CD4-positive, alpha-beta T cell treated with Interleukin-17A for 4 hours (primary cell): ENCODE measurements around the gene YY2.
"Not testable (repeated sequence)": the region's sequence is repeated elsewhere in the genome, so short reads cannot be mapped to it uniquely, and the experiment has no call there.

Source experiments
- DNase-seq: peaks from one replicate; pipeline ENCODE4 v3.0.0-alpha.2; 2020; ENCODE audit warnings: mixed read lengths

YY2 gene

GRCh38 chrX:21855937-21856415 lies at the start of gene YY2:
YY2 (plus strand) TSS chrX:21855987; CDS start chrX:21856485, 498 bp downstream.
- no peak for DNase-seq

- no peak for DNase-seq
Measured at GRCh38 chrX:21806691-21807090, 49.1 kb upstream of the YY2 start.

GRCh38 chrX:21811832-21812231 lies 44.0 kb upstream of the YY2 start:
- DNase-seq, result no peak

DNA sequence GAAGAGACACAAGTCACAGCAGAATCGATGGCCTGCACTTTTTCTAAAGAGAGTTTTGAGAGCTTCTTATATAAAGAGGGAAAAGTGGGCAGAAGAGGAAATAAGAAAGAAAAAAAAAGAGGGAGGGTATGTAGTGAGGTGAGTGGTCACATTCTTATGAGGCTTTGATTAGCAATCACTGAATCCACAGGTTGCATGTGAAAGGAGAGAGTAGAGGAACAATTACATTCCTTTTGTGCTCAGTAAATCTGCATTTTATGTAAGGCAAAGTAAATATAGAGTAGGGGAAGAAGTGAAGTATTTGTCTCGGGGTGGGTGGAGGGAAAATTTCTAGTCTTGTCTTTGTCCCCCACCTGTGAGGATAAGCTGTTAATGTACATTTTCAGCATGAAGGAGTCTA lies 43.2 kb upstream of the YY2 start:
- DNase-seq, result no peak

- DNase-seq, result no peak
Measured at GRCh38 chrX:21813612-21814368, 42.0 kb upstream of the YY2 start.

GRCh38 chrX:21816136-21816535 lies 39.7 kb upstream of the YY2 start:
- DNase-seq, result no peak

GRCh38 chrX:21820170-21820569 lies 35.6 kb upstream of the YY2 start:
- not testable (repeated sequence) for DNase-seq

DNA sequence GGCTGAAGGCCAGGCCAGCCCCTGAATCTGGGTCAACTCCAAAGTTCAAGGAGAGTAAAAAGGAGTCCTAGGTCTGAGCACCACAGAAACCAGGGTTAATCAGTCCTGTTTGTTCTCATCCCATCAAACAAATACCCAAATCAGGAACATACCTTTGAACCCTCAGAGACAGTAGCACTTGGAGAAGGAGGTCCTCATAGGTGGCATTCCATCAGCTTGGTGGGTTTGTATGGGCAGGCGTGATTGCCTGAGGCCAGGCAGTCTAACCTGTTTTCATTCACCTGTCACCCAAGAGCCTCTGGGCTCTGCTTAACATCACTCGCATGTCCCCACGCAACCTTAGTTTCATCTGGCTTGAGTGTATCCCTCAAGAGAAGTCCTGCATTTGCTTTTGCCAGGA lies 33.9 kb upstream of the YY2 start:
- no peak for DNase-seq

GRCh38 chrX:21831496-21831895 lies 24.3 kb upstream of the YY2 start:
- DNase-seq, result no peak

DNA sequence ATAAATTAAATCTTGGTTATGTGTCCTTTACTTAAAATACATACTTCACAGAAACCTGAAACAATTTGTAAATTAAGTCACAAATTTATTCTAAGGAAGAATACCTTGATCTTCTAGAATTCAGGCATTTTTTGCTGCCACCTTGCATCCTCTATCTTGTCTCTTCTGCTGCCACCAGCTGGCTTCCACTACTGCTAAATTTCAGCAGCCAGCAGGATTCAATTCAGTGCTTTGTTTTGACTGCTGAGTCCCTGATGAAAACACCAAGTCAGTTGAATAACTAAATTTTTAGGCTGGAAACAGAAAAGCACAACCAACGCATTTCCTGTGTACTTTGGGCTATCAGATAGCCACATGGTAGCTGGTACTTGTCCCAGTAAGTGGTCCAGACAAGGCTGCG lies 18.7 kb upstream of the YY2 start:
- DNase-seq, result no peak

- no peak for DNase-seq
Measured at GRCh38 chrX:21838937-21839333, 16.9 kb upstream of the YY2 start.

DNA sequence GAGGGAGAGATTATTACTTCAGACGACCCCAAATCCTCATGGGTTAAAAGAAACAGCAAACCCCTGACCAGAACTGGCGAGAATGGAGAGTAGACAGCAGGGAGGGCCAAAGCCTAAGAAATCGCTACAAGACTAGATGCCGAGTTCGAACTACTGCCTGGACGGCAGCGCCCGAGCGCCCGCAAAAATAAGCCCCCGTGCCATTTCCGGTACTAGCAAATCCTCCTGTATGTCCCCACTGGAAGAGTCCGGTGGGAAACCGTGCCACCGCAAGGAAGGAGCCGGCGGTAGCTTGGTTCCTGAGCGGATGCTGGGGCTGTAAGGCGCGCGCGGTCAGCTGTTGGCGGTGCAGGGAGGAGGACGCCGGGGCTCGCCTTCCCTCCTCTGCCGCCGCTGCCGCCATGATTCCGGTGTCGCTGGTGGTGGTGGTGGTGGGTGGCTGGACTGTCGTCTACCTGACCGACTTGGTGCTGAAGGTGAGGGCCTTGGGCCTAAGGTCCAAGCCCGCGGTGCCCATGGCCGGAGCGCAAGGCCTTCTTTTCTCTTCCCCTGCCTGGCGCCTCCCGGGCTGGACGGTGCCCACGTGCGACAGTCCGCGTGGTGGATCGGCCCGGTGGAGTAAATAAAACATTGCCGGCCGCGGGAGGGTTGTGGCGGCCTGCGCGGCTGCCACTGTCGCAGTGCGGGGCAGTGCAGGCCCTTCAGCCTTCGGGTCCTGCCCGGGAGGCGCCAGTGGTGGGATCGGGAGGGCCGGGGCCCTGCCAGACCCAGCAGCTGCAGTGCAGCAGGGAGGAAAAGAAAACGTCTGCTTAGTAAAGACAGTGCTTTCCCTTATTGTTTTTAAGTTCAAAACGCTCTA lies 16.2 kb upstream of the YY2 start, which contains the start of gene MBTPS2:
Gene MBTPS2, plus strand, starts transcription at position 284 of the 859 bp plus-strand sequence. Its CDS starts 118 bp downstream, at position 402.
- peak; percentile 82 for DNase-seq

- no peak for DNase-seq
Measured at GRCh38 chrX:21840193-21840545, 15.6 kb upstream of the YY2 start.

DNA sequence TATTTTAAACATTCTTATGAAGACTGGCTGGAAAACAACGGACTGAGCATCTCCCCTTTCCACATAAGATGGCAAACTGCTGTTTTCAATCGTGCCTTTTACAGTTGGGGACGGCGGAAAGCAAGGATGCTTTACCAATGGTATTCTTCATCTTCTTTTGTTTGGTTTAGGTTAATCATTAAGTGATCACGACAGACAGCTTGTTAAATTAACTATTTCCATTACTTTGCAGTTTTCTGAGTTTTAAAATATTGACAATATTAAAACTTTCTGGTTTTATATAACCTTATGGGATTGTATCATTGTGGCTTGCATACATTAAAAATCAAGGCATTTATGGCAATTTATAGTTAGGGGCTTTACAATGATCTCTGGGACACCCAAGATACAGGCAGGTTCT lies 12.6 kb upstream of the YY2 start:
- no peak for DNase-seq

GRCh38 chrX:21845096-21845495 lies 10.7 kb upstream of the YY2 start:
- no peak for DNase-seq

DNA sequence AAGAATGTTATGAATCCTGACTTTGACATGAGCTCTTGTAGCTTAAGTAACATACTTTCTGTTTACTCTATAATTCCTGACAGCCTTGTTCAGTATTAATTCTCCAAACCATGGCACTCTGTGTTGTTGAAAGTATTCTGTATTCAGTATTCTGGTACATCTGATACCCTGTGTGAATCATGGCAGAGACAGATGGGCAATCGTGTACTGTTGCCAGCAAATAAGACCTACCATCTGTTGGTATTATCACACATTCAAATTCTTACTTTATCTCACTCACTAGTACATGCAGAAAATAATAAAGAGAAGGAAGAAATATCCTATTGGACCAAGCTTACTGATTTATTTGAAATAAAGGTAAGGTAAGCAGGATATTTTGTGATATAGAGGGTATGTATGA lies 8.4 kb upstream of the YY2 start:
- DNase-seq, result no peak

DNA sequence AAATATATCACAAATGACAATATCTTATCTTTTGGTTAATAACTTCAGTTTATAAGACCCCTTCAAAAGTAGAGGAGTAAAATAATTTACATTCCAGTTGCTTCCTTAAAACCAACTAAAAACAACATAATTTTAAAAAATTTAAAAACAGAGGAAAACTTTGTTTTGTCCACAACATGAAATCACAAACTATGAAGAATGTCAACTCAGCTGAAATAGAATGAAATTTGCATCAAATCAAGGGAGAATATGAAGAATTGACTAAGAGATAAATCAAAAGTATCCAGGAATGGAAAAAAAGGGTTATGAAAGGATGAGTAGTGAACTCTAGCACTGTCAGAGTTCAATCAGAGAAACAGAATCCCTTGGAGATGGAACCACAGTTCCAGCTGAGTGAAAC lies 2.2 kb upstream of the YY2 start:
- DNase-seq, result no peak

DNA sequence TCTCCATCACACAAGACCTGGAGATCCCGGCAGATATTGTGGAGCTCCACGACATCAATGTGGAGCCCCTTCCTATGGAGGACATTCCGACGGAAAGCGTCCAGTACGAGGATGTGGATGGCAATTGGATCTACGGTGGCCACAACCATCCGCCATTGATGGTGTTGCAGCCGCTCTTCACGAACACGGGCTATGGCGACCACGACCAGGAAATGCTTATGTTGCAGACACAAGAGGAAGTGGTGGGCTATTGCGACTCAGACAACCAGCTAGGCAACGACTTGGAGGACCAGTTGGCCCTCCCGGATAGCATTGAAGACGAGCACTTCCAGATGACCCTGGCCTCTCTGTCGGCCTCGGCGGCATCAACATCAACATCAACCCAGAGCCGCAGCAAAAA lies 717 bp downstream of the YY2 start:
- no peak for DNase-seq

DNA sequence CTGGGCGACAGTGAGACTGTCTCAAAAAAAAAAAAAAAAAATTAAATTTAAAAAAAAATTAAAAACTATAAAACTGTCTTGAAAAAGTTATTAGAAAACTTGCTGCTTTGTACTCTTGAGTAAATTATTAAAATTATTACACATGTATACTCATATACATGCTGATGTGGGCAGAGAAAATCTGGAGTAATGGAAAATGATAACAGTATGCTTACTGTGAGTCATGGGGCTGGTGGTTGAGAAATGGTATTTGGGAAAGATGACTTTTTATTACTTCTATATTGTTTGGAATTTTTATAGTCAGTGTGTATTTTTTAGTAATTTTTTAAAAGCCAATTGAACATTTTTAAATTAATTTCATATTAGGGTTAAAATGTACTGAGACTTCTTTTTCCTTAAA lies 7.5 kb downstream of the YY2 start:
- no peak for DNase-seq

DNA sequence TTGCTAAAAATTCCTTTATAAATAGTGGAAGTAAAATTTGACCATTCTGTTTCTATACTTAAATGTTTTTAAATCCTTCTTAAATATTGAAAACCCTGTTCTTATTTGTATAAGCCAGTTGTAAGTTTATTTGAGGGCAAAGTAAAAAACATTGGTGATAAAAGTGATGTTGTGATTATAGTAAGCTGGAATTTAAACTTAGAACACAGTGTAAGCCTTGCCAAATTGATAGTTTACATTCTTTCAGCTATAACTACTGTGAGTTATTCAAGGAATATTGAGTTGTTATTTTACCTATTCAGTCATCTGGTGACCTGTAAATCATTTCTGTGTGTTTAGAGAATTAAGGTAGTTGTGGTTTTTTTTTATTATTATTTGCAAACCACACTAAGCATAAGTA lies 9.6 kb downstream of the YY2 start:
- DNase-seq, result no peak

DNA sequence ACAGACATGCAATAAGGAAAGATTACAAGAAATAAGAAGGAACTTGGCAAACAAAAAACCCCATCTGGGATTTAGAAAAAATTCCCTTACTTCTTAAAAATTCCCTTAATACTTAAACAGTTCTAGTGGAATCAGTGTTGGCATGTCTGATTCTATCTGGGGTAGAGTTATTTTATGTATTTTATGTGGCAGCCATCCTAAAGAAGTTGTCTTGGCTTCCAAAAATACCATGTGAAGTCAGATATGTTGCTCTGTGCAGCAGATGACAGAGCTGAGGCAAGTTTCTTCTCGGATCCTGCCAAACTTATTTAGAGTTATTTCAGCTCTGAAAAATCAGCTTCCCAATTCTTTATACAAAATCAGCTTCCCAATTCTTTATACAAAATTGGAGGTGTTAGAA lies 14.7 kb downstream of the YY2 start:
- DNase-seq, result no peak

- no peak for DNase-seq
Measured at GRCh38 chrX:21873063-21873775, 17.4 kb downstream of the YY2 start.

GRCh38 chrX:21874182-21874581 lies 18.4 kb downstream of the YY2 start:
- not testable (repeated sequence) for DNase-seq
